ENCODE data around the gene RXFP3.
"Not testable (repeated sequence)": the region's sequence is repeated elsewhere in the genome, so short reads cannot be mapped to it uniquely, and the experiment has no call there.

RXFP3 gene, protein sequence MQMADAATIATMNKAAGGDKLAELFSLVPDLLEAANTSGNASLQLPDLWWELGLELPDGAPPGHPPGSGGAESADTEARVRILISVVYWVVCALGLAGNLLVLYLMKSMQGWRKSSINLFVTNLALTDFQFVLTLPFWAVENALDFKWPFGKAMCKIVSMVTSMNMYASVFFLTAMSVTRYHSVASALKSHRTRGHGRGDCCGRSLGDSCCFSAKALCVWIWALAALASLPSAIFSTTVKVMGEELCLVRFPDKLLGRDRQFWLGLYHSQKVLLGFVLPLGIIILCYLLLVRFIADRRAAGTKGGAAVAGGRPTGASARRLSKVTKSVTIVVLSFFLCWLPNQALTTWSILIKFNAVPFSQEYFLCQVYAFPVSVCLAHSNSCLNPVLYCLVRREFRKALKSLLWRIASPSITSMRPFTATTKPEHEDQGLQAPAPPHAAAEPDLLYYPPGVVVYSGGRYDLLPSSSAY

GRCh38 chr5:33936381-33937016 lies at the start of gene RXFP3:
Gene RXFP3, plus strand, starts transcription at chr5:33936386. Its CDS starts 355 bp downstream, at chr5:33936741.
- in situ Hi-C loops (cut with MboI; ENCODE audit: low sequenced_read_pairs): loop anchor here (25.0 kb wide), 1 partner anchor 499 kb away; the partner anchor contains the start of gene TARS1

- in situ Hi-C loops (cut with MboI; ENCODE audit: low sequenced_read_pairs): no loop called here
Measured at GRCh38 chr5:33887268-33887667, 48.9 kb upstream of the RXFP3 start.

DNA sequence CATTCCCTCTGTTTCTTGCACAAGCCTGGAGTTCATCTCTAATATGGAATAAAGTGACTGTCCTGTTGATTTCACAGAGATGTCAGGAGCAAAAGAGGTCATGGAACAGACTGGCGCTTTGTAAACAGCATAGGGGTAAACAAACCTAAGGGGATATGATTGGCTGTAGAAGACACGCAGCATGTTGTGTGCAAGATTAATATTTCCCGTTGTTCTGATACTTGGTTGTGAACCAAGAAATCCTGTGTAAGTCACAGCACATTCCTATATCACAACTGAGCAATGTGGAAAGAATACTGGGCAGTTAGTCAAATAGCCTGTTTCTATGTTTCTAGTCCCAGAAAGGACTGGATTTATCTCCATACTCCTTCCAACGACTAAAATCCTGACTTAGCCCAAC lies 47.6 kb upstream of the RXFP3 start:
- in situ Hi-C loops (cut with MboI; ENCODE audit: low sequenced_read_pairs): no loop called here

GRCh38 chr5:33890131-33891032 lies 45.8 kb upstream of the RXFP3 start:
- in situ Hi-C loops (cut with MboI; ENCODE audit: low sequenced_read_pairs): no loop called here

DNA sequence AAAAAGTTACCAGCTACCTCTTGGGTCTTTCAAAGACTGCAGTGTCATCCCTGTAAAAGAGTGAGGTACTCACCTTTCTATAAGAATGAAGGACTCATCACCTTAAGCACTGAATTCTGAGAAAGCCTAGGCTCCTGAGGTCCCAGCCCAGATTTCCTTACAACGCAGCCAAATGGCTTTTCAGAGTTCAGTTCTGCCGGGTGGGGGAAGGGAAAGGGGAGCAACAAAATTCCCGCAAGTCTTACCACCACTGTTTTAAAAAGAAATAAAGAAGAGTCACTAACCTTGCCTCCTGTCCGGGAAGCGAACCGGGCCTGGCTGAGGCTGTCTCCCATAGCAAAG lies 44.8 kb upstream of the RXFP3 start:
- in situ Hi-C loops (cut with MboI; ENCODE audit: low sequenced_read_pairs): no loop called here

DNA sequence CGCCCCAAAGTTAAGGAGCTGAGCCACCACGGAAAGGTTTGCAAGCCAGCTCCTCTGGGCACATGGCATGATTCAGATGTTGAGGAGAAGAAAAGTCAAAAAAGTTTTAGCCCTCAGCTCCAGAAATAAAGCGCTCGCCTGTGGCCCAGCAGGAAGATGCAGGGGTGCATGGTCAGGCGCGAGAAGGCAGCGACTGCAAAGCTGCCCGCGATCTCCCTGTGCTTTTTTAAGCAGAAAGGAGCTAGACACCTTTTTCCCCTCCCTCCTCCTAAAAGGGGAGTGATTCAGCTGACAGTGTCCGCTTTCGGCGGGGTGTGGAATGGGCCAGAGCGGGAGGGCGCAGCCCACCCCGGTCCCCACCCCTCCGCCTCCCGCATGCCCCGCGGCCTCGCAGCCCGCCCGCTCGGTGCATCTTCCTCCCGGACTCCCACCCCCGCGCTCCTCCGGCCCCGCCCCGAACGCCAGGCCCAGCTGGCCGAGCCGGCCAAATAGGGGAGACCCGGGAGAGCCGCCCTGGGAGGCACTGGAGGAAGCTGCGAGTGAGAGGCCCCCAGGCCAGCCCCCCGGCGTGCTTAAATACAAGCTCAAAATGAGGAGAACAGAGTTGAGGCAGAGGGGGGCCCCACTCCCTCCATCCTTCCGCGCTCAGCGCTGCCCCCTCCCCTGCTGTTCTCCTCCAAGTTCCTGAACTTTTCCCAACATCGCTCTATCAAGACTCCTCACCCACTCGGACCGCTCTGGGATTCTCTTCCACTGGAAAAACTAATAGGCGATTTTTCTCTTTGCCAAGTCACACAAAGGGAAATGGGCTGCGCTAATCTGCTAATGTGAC lies 44.2 kb upstream of the RXFP3 start, which contains the start of gene ADAMTS12:
Gene ADAMTS12, minus strand, starts transcription at position 203 of the 832 bp plus-strand sequence. Its CDS starts 134 bp downstream, at position 69.
- in situ Hi-C loops (cut with MboI; ENCODE audit: low sequenced_read_pairs): no loop called here

DNA sequence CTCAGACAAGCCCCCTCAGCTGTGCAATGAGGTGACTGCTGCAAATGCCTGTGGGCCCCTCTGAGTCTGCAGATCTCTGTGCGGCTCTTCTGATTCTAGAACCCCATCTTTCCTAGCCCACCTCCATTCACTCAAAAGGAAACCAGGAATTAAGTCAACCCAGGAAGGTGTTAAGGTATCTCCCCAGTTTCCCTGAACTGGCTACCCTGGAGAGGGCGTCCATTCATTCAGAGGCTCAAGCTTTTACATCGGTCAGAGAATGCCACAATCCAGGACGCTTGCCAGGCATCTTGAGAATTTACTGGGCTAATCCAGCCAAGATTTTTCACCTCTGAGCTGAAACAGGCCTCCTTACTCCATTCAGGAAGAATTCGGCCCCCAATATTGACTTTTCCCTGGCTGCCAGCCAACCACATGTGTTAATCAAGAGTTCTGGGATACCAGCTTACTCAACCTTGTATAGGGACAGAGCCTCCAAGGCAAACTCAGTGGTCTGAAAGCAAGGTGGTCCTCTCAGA lies 43.5 kb upstream of the RXFP3 start:
- in situ Hi-C loops (cut with MboI; ENCODE audit: low sequenced_read_pairs): no loop called here

GRCh38 chr5:33894566-33894965 lies 41.6 kb upstream of the RXFP3 start:
- in situ Hi-C loops (cut with MboI; ENCODE audit: low sequenced_read_pairs): no loop called here

DNA sequence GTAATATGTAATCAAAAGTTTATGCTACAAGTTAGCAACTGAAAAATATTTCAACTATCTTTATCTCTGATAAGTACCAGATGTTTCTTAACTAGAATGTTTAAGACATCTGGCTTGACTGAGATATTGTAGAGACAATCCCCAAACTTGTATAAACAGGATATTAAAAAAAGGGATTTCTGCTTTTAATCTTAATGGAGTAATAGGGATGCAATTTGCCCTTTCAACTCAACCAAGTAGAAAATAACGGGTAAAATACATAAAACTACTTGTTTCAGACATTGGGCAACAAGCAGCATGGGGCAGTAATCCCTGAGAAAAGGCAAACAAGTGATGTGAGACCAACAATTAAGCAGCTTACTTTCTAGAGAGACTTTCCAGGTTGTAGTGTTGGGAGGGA lies 35.0 kb upstream of the RXFP3 start:
- in situ Hi-C loops (cut with MboI; ENCODE audit: low sequenced_read_pairs): no loop called here

- in situ Hi-C loops (cut with MboI; ENCODE audit: low sequenced_read_pairs): no loop called here
Measured at GRCh38 chr5:33903118-33903517, 33.1 kb upstream of the RXFP3 start.

DNA sequence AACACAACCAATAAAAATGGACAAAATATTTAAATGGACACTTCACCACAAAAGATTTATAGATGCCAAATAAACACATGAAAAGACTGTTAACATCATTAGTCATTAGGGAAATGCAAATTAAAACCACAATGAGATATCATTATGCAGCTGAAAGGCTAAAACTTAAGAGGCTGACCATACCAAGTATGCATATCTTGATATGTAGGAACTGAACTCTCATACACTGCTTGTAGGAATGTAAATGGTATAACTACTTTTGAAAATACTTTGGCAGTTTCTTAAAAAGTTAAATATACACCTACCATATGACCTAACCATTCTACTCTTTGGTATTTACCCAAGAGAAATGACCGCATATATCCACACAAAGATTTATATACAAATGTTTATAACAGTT lies 30.8 kb upstream of the RXFP3 start:
- in situ Hi-C loops (cut with MboI; ENCODE audit: low sequenced_read_pairs): no loop called here

DNA sequence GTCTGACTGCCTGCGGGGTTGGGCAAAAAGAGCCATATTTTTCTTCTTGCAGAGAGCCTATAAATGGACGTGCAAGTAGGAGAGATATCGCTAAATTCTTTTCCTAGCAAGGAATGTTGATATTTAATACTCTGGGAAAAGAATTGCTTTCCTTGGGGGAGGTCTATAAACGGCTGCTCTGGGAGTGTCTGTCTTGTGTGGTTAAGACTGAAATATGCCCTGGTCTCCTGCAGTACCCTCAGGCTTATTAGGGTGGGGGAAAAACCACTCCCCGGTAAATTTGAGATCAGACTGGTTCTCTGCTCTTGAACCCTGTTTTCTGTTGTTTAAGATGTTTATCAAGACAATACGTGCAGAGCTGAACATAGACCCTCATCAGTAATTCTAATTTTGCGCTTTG lies 29.9 kb upstream of the RXFP3 start:
- in situ Hi-C loops (cut with MboI; ENCODE audit: low sequenced_read_pairs): not testable (repeated sequence)

DNA sequence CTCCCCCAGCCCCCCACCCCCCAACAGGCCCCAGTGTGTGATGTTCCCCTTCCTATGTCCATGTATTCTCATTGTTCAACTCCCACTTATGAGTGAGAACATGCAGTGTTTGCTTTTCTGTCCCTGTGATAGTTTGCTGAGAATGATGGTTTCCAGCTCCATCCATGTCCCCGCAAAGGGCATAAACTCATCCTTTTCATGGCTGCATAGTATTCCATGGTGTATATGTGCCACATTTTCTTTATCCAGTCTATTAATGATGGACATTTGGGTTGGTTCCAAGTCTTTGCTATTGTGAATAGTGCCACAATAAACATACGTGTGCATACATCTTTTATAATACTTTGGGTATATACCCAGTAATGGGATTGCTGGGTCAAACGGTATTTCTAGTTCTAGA lies 21.3 kb upstream of the RXFP3 start:
- in situ Hi-C loops (cut with MboI; ENCODE audit: low sequenced_read_pairs): not testable (repeated sequence)

- in situ Hi-C loops (cut with MboI; ENCODE audit: low sequenced_read_pairs): no loop called here
Measured at GRCh38 chr5:33921002-33921401, 15.2 kb upstream of the RXFP3 start.

DNA sequence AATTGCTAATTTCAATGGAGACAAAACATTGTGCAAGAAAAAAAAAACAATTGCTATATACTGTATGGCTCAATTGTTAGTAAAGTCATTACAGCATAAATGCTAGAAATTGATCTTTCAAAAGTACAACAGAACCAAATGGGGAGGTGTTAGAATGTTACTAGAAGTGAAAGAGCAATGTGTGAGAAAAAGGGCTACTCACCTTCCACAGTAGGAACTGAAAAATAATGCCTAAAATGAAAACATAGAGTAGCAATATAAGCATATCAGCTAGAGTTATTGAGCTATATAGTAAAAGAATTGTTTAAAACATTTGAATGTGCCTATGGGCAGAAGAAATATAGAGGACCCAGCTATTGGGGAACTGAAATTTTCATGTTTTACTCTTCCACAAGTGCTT lies 10.9 kb upstream of the RXFP3 start:
- in situ Hi-C loops (cut with MboI; ENCODE audit: low sequenced_read_pairs): loop anchor here (25.0 kb wide), 1 partner anchor 488 kb away; the partner anchor contains the start of gene TARS1

- in situ Hi-C loops (cut with MboI; ENCODE audit: low sequenced_read_pairs): loop anchor here (25.0 kb wide), 1 partner anchor 490 kb away; the partner anchor contains the start of gene TARS1
Measured at GRCh38 chr5:33927685-33928084, 8.5 kb upstream of the RXFP3 start.

- in situ Hi-C loops (cut with MboI; ENCODE audit: low sequenced_read_pairs): loop anchor here (25.0 kb wide), 1 partner anchor 491 kb away; the partner anchor contains the start of gene TARS1
Measured at GRCh38 chr5:33928283-33928682, 7.9 kb upstream of the RXFP3 start.

GRCh38 chr5:33929925-33930690 lies 6.1 kb upstream of the RXFP3 start:
- in situ Hi-C loops (cut with MboI; ENCODE audit: low sequenced_read_pairs): loop anchor here (25.0 kb wide), 1 partner anchor 493 kb away; the partner anchor contains the start of gene TARS1

GRCh38 chr5:33931136-33931535 lies 5.0 kb upstream of the RXFP3 start:
- in situ Hi-C loops (cut with MboI; ENCODE audit: low sequenced_read_pairs): loop anchor here (25.0 kb wide), 1 partner anchor 494 kb away; the partner anchor contains the start of gene TARS1

Data from HL-60/S4 treated with phorbol 12-myristate 13-acetate at 8.2 ng/mL for 4 days and 3 days (cell line).